Esophagus squamous epithelium (tissue), 4 donors: Measurements from ENCODE around the gene MAP4K4.

Experiments used
- CTCF ChIP-seq, 6 experiments: fragments of 450-650 bp in 4 of 6; fragments of 200-600 bp in 2 of 6; sonication (generic) in 2 of 6; IDR thresholded peaks; one replicate each; pipeline ENCODE4 v1.5.1; 2016 to 2019; ENCODE audit warnings: antibody characterized with exemption in 6 of 6, mild to moderate bottlenecking in 4 of 6, moderate library complexity in 4 of 6
- POLR2A ChIP-seq, 4 donors: fragments of 450-650 bp; IDR thresholded peaks; one replicate each; pipeline ENCODE4 v1.6.1; 2017; ENCODE audit warnings: antibody characterized with exemption in 4 of 4, mild to moderate bottlenecking in 4 of 4, moderate library complexity in 3 of 4

GRCh38 chr2:101837354-101837753 lies 139.8 kb downstream of the MAP4K4 start:
- TF ChIP-seq CTCF (IDR thresholded peaks at IDR 0.05) (no peak), POLR2A (IDR thresholded peaks at IDR 0.05) (no peak)
